Endothelial cell of hepatic sinusoid (primary cell): ENCODE measurements around the gene LITAF.

Experiments
- in situ Hi-C: cut with HindIII; loops from 2 replicates; pipeline ENCODE4 v1.10.0; 2017; ENCODE audit warnings: low sequenced_read_pairs

LITAF gene

DNA sequence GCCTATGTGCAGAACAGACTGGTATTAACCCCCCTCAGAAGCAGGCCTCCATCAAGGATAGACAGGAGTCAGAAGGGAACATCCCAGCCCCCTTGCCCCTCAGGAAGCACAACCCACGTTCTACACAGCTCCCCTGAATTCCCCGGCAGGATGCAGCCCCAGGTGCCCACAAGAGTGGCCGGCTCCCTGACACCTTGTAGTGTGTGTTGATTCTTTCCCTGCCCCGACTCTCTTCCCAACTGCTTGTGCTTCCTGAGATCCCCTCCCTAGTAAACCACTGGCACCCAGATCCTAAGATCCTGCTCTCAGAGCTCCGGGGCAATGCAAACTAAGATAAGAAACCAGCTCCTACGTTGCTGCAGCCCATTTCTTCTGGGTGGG, 34.8 kb upstream of the LITAF start:
- in situ Hi-C loops = no loop called here

DNA sequence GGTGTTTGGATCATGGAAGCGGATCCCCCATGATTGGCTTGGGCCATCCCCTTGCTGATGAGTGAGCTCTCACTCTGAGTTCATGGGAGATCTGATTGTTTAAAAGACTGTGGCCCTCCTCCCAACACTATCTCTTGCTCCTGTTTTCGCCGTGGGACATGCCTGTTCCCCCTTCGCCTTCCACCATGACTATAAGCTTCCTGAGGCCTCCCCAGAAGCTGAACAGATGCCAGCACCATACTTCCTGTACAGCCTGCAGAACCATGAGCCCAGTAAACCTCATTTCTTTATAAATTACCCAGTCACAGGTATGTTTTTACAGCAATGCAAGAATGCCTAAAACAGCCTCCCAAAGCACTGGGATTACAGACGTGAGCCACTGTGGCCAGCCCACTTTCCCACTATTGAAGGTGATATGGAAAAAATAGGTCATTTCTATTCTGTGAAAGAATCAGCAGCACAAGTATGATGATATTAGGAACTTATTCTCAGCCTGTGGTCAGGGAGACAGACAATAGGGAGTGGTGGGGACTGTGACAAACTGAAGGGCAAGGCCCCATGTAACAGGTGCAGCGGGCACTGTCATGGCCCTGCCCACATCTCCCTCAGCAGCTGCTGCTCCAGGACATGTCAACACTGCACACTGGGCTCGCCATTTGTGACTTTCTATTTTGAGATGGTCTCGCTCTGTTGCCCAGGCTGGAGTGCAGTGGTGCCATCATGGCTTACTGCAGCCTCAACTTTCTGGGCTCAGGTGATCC, 33.7 kb upstream of the LITAF start:
- in situ Hi-C loops = no loop called here

DNA sequence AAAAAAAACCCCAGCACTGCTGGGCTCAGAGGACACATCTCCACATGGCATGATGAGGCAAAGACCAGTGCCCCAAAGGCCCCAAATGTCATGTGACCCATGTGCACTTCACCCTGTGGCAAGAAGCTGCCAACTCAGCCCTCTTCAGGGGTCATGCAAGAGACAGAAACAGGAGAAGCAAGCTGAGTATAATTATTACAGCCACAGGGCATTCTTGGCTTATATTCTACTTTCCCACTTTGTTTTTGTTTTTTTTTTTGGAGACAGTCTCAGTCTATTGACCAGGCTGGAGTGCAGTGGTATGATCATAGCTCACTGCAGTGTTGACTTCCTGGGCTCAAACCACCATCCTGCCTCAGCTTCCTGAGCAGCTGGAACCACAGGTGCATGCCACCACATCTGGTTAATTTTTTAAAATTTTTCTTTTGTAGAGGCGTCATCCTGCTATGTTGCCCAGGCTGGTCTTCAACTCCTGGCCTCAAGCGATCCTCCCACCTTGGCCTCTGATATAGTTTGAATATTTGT, 32.7 kb upstream of the LITAF start:
- in situ Hi-C loops = no loop called here

DNA sequence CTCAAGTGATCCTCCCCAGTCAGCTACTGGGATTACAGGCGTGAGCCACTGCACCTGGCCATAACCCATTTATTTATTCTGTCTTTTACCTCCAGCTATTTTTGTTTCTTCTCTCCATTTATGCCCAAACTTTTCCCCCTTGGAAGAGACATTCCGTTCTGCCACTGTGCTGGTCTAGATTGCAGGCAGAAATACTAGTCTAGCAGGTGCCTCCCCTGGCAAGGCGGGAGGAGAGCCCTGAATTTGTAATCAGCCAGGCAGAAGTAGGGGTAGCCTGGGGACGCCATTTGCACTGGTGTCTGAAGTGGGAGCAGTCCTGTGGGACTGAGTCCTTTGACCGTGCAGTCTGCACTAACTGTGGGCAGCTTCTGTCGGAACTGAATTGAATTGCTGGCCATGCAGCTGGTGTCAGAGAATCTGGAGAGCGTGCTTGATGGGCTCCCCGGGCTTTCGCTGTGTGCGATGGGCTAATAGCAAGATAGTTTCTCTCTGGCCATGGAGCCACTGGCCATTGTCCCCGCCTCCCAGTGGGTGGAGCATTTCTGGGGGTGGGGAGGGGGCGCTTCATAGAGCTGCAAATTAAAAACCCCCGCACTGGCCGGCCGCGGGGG, 31.5 kb upstream of the LITAF start:
- in situ Hi-C loops = no loop called here

DNA sequence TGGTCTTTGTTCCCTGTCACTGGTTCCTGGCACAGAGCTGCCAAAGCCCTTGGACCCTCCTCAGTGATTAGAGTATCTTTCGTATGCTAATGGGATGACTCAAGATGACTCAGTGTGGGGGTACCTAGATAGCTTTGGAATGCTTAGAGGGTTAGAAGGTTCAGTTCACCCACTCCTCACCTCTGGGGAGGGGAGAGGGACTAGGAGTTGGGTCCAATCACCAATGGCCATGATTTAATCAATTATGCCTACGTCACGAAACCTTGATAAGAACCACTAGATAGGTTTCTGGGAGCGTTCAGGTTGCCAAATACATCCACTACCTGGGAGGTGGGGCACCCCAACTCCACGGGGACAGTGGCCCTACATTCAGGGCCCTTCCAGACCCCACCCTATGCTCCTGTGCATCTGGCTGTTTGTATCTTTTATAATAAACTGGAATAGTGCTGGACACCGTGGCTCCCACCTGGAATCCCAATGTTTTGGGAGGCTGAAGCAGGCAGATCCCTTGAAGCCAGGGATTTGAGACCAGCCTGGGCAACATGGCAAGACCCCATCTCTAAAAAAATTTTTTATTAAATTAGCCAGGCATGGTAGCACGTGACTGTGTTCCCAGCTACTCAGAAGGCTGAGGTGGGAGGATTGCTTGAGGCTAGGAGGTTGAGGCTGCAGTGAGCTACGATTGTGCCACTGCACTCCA, 29.2 kb upstream of the LITAF start:
- in situ Hi-C loops = no loop called here

DNA sequence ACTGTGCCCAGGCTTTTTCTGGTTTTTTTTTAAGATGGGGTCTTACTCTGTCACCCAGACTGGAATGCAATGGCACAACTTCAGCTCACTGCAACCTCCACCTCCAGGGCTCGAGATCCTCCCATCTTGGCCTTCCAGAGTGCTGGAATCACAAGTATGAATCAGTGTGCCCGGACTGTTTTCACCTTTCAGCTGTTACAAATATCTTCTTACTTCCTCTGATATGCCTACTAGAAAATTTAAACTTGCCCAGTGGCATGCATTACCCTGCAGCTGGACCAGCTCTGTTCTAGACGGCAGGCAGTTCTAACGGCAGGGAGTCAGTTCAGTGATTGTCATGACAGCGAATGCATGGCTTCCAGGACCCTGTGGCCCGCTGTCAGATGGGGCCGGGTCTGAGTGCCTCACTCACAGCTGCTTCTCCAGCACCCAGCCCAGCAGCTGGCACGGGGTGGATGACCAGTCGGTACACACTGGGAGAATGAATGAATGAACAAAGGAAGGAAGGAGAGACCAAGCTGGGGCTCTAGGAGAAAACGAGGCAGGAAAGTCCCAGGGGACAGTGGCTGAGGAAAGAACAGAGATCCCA, 28.0 kb upstream of the LITAF start:
- in situ Hi-C loops = no loop called here

DNA sequence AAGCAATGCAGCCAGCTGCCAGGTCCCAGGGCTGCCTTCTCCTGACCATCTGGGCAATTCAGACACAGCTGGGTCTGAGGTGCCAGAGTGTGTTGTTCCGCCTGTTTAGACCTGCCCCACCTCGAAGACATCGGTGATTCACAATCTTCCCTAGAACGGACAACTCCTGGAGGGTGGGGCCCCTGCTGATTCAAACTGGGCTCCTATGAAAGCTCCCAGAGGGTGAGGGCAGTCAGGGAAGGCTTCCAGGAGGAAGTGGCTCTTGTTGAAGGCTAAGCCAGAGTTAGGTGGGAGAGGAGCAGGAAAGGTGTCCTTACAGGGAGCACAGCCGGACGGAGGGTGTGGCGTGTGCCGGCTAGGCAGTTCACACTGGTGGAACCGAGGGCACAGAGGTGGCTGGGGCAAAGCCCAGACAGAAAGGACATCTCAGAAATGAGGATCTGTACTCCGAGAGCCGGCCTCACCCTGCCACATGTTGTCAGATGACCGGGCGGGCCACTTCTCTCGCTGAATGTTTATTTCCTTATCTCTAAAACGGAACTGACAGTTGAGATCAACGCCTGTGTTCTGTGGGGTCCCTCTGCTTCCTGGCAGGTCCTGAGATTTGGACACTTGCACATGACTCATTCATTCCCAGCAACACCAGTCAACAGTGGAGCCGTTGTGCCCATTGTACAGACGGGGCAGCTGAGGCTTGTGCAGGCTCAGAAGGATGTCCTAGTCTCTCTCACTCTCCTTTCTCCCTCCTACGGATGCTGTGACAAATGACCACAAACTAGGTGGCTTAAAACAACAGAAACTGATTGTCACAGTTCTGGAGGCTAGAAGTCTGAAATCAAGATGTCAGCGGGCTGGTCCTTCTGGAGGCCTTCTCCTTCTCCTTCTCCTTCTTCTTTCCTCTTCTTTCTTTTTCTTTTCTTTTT, 26.9 kb upstream of the LITAF start:
- in situ Hi-C loops = no loop called here

DNA sequence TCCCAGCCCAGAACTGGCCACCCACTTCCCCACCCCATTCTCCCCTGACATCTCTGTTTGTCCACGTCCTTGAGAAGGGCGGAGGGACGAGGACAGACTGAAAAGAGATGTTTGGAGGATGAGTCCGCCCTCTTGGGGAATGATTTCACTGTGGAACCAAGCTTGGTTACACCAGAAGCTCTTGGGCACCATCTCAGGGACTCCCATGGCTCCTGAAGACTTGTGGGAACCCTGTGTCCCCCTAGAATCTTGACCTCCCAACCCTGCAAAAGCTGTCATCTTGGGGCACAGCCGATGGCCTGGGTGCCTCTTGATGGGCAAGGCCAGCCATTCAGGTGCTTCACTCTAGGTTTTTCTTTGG, 25.9 kb upstream of the LITAF start:
- in situ Hi-C loops = no loop called here

DNA sequence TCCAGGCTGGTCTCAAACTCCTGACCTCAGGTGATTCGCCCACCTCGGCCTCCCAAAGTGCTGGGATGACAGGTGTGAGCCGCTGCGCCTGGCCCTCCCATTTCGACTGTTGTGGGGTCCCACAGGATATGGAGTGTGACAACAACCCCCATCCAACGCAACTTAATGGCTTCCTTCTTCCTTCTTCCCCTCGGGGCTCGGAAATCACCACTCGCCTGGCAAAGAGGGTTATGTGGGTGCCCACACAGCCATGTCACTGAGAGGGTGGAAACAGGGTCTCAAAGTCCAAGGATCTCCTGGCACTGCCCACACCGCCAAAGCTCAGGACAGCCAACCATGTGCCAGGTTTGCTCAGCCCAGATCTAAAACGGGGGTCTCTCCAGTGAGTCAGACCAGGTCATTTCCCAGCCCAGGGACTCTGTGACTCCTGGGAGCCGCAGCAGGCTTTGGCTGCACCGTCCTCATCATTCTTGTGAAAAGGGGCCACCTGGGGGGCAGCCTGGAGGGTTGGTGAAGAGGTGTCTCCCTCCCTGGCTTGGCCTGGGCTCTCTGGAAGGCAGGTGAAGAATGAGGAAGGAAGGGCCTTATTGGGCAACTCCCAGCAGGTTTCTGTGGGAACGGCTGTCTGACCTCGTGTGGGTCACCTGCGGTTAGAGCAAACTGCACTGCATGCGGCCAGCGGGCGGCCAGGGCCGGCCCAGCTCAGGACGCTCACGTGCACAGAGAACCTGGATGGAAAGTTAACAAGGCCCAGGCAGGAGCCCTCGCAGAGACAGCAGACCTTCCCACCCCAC, 25.3 kb upstream of the LITAF start:
- in situ Hi-C loops = no loop called here

DNA sequence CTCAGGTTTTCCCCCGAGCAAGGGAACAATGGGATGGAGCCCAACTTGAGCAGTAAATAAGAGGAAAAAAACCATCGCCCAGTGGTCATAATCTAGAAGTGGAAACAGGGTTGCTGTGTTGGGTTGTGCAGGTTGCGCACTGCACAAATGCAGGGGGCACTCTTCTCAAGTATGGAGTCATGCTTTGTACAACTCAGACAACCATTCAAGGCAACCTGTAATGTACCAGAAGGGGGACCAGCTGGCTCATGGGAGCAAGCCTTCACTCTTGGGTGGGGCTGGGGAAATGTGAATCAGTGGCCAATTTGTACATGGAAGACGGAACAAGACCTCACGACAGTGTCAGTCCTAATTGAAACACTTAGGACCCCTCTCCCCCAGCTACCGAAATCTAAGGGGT, 23.9 kb upstream of the LITAF start:
- in situ Hi-C loops = no loop called here

DNA sequence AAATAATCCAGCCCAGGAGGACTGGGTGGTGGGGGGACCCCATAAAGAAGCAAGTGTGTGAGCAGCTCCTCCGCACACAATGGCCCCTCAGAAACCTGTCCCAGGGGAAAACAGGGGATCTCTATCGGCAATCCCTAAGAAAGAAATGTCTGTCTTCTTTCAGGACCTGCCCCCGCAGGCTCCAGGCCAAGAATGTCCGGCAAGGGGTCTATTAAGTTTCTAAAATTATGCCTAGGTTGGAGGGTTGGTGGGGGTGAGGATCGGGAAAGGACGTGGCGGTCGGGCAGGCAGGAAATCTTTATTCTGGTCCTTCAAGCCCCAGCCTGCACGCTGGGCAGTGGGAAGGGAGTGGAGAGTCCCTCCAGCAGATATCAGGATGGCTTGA, 23.4 kb upstream of the LITAF start:
- in situ Hi-C loops = no loop called here

DNA sequence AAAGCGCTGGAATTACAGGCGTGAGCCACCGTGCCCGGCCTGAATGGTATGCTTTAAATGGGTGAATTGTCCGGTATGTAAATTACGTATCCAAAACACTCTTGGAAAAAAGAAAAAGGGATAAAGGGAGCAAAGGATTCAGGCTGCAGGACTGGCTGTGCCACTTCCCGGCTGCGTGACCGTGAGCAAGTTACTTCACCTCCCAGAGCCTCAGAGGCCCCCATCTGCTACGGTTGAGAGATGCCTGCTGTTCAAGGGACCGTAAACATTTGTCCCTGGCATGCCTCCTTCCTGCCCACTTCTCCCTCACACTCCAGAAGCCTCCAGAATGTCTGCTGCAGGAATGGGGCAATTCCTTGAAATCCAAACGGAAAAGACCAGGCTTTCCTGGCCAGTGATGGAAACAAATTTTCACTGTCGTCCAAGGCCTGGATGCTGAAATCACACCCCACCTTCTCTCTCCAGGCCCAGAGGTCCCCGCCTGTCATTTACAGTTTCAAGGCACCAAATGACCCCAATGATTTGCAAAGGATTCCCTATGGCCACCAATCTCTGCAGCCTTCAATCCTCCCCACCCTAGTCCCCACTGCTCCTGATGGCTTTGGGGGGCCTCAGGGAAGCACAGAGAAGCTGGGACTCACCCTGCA, 22.9 kb upstream of the LITAF start:
- in situ Hi-C loops = no loop called here

DNA sequence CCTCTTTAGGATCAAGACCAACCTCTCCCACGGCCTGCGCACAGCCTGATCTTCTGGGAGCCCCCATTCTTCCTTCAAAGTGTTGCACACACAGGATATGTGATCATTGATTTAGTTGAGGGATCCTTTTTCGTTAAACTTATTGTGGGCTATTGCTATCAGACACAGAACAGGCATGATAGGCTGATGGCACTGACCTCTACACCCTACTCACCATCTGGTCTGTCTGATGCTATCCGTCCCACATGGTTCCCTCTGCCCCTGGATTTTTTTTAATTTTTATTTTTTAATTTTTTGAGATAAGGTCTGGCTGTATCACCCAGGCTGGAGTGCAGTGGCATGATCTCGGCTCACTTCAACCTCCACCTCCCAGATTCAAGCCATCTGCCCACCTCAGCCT, 19.2 kb upstream of the LITAF start:
- in situ Hi-C loops = no loop called here

DNA sequence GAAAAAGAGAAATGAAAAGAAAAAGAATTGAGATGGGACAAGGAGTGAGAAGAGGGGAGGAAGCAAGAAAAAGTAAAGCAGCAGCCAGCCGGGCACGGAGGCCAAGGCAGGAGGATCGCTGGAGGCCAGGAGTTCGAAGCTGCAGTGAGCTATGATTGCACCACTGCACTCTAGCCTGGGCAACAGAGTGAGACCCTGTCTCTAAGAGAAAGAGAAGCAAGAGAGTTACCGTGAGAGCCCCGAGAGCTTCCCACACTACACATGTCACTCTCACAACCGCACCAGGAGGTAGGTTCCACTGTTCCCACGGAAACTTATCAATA, 18.8 kb upstream of the LITAF start:
- in situ Hi-C loops = no loop called here

DNA sequence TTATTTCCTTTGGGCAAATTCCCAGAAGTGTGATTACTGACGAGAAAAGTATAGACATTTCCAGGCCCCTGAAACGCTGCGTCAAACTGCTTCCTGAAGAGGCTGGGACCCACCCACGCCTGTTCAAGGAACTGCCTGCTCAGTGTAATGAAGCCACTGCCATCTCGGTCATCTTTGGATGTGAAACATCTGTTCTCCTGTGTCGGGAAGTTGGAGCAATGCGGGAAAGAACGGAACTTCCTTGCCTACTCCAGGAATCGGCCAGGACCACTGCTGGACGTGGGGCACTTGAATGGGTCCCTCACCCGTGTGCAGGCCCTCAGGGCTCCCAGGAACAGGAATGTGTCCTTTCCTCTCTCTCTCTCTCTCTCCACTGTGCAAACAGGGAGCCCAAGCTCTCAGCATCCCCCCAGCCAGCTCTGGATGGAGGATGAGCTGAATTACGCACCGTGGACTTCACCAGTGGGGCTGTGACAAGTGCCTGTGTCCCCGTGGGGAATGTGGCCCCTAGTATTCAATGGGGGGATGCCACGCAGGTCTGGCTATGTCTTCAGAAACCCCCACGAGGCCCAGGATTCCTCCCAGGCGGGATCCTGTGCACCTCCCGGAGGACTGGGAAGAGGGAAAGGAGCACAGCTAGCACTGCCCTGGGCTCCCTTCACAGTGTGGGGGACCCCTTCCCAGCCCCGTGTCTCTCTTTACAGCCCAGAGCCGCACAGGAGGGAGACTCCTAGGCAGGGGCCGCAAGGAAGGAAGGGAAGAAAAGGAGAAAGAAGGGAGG, 18.3 kb upstream of the LITAF start:
- in situ Hi-C loops = loop anchor here (5.0 kb wide), 1 partner anchor 67 kb away; no protein-coding TSS in a partner anchor

DNA sequence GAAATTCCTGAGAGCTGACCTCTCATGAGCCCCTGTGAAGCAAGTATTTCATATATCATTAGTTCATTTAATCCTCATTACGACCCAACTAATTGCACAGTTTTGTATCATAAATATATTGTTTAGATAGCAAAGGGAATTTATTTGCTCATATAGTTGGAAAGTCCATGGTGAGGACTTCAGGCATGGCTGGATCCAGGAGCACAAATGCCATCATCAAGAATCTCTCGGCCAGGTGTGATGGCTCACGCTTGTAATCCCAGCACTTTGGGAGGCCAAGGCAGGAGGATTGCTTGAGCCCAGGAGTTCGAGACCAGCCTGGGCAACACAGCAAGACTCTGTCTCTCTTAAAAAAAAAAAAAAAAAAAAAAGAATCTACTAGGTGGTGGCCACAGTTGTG, 17.6 kb upstream of the LITAF start:
- in situ Hi-C loops = loop anchor here (5.0 kb wide), 1 partner anchor 68 kb away; no protein-coding TSS in a partner anchor

DNA sequence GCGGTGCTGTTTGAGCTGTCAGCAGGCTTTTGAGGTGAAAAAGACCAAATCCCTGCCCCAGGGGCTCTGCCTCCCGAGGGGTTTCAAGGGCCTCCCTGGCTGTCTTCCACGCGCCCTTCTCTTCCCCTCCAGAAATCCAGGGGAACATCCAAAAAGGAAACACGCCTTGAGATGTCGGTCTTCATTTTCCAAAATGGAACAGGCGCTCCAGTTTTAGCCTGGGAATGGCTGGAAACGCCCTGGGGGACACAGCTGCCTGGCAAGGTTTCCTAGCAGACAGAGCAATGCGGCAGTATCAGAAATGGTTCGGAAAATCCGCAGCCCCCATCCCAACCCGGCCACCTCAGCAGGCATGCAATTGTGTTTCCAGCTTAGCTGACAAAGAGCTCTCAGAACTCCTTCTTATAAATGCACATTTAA, 16.6 kb upstream of the LITAF start:
- in situ Hi-C loops = loop anchor here (5.0 kb wide), 1 partner anchor 69 kb away; no protein-coding TSS in a partner anchor

DNA sequence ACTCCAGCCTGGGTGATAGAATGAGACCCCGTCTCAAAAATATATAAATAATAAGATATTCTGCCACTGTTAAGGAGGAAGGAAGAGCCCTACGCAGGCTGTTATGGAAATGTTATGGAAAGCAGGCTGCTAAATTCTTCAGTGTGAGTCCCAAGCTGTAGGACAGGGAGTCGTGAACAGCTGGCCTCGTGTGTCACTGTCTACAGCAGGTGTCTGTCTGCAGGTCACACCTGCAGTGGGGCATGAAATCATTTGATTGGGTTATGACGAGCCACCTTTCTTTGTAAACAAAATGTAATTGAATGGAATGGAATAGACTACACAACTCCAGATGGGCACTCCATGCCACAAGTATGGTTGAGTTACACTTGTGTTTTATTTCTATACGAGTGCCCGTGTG, 15.6 kb upstream of the LITAF start:
- in situ Hi-C loops = loop anchor here (5.0 kb wide), 1 partner anchor 70 kb away; no protein-coding TSS in a partner anchor
